Measurements from ENCODE around the gene DNAJC16.

- TF ChIP-seq ZNF274 (IDR thresholded peaks at IDR 0.05; ENCODE audit: borderline replicate concordance, low read depth, low read length) (no peak), STAT6 (CRISPR knock-in tag; IDR thresholded peaks at IDR 0.05) (no peak), ZMIZ1 (IDR thresholded peaks at IDR 0.05; ENCODE audit: low read depth in 2 of 2, low read length in 2 of 2) (no peak), PREB (CRISPR knock-in tag; IDR thresholded peaks at IDR 0.05) (no peak), ZZZ3 (IDR thresholded peaks at IDR 0.05) (no peak), RERE (CRISPR knock-in tag; IDR thresholded peaks at IDR 0.05; ENCODE audit: borderline replicate concordance) (no peak), TAF1 (IDR thresholded peaks at IDR 0.05; ENCODE audit: control insufficient read depth, extremely low read depth, insufficient read depth, low read length, severe bottlenecking) (no peak), FOXP1 (CRISPR knock-in tag; IDR thresholded peaks at IDR 0.05) (no peak), ELF1 (tag; IDR thresholded peaks at IDR 0.05) (no peak), REST (IDR thresholded peaks at IDR 0.05; ENCODE audit: borderline replicate concordance) (no peak), REST (CRISPR knock-in tag; IDR thresholded peaks at IDR 0.05; ENCODE audit: low read depth) (no peak), EZH2 (IDR thresholded peaks at IDR 0.05; ENCODE audit: borderline replicate concordance, low read depth, low read length) (no peak), NFATC3 (IDR thresholded peaks at IDR 0.05) (no peak)
Measured at GRCh38 chr1:15483971-15484370, 42.7 kb upstream of the DNAJC16 start.

Data from K562 (cell line).